NCI-H2196 treated with DMSO at 0.1 percent for 48 hours (cell line): ENCODE data around the gene KCNAB2.

Experiments
- DNase-seq: peaks from one replicate; lab custom pipeline; 2025; ENCODE audit not compliant: unreplicated experiment; lab: John Stamatoyannopoulos, UW

KCNAB2 gene

GRCh38 chr1:6144647-6145395 is 99.1 kb downstream of the KCNAB2 start:
- DNase-seq: no peak

- DNase-seq: no peak
These were observed 99.7 kb downstream of the KCNAB2 start for GRCh38 chr1:6145396-6145750.

GRCh38 chr1:6145864-6146410 is 100.2 kb downstream of the KCNAB2 start:
- no peak for DNase-seq

GRCh38 chr1:6148497-6149241 is 103.0 kb downstream of the KCNAB2 start:
- DNase-seq: no peak

GRCh38 chr1:6149597-6149996 is 103.9 kb downstream of the KCNAB2 start:
- DNase-seq: no peak

GRCh38 chr1:6150006-6150938 is 104.6 kb downstream of the KCNAB2 start:
- DNase-seq: no peak
